Uterus (tissue), 4 donors: ENCODE data around the gene SNX19. TPM values are rescaled to one million over a fixed set of nuclear protein-coding genes. Genes with fewer than 3 reads are reported as not detected.

Source experiments
- DNase-seq, 2 donors: peaks; one replicate each; pipeline ENCODE4 v3.0.0-alpha.2; 2019 to 2020
- H3K27ac ChIP-seq, 2 donors: fragments of 200-600 bp; sonication (generic); 1 replicate in 1 of 2; 2 replicates in 1 of 2; pipeline ENCODE4 v1.5.1; 2016 to 2018
- H3K27me3 ChIP-seq, 2 donors: fragments of 200-600 bp; sonication (generic); one replicate each; pipeline ENCODE4 v1.5.1; 2018 to 2019; ENCODE audit warnings: control low read depth in 1 of 2
- H3K36me3 ChIP-seq, 2 donors: fragments of 200-600 bp; sonication (generic); one replicate each; pipeline ENCODE4 v1.5.1; 2019; ENCODE audit warnings: control low read depth in 1 of 2
- H3K4me1 ChIP-seq, 2 donors: fragments of 200-600 bp; sonication (generic); one replicate each; pipeline ENCODE4 v1.5.1; 2018 to 2019; ENCODE audit warnings: control low read depth in 1 of 2
- H3K4me3 ChIP-seq, 2 donors: fragments of 200-600 bp; sonication (generic); 1 replicate in 1 of 2; 2 replicates in 1 of 2; pipeline ENCODE4 v1.5.1; 2018 to 2019; ENCODE audit warnings: mild to moderate bottlenecking in 1 of 2
- H3K9me3 ChIP-seq, 2 donors: fragments of 200-600 bp; sonication (generic); one replicate each; pipeline ENCODE4 v1.5.1; 2019; ENCODE audit warnings: control low read depth in 1 of 2
- CTCF ChIP-seq, 4 experiments: fragments of 200-600 bp in 2 of 4; fragments of 450-650 bp in 2 of 4; sonication (generic) in 2 of 4; IDR thresholded peaks; one replicate each; pipeline ENCODE4 v1.5.1; 2016 to 2019; ENCODE audit warnings: antibody characterized with exemption in 4 of 4, mild to moderate bottlenecking in 2 of 4, moderate library complexity in 1 of 4
- POLR2A ChIP-seq, 2 donors: fragments of 450-650 bp; IDR thresholded peaks; one replicate each; pipeline ENCODE4 v1.6.1; 2016; ENCODE audit warnings: antibody characterized with exemption in 2 of 2, mild to moderate bottlenecking in 1 of 2, moderate library complexity in 1 of 2
- intact Hi-C: fragments of 100-400 bp; cut with DNase I; formaldehyde crosslinking; loops from one replicate; pipeline ENCODE4 v1.15.1; 2023; ENCODE audit warnings: low total_unique reads
- total RNA-seq, 4 donors: library from RNA; depleted of rRNA in 3 of 4; stranded (reverse); fragments of >200 nt in 3 of 4; gene quantifications; one replicate each; pipeline versions ENCODE4 v1.1.0 to v1.2.4, GENCODE V29; 2014 to 2023
- donor health status: DM: yes; HTN: yes; CAD: no.

Gene SNX19
- total RNA-seq, 4 donors from 2014 or later: 24.4 to 226 (median 82.3) TPM

- H3K4me1 ChIP-seq: peaks cover 8 to 17% of the 10 kb centered on the region in 2 donors
- peak overlapping the region; percentile 86 to 92 for H3K27ac ChIP-seq
- no peaks in the 10 kb centered on the region for H3K27me3 ChIP-seq
- H3K4me3 ChIP-seq: peak overlapping the region; percentile 6 to 26
- peak; percentile 81 to 89 for DNase-seq
- intact Hi-C loops: no loop called here
- no peaks in the 10 kb centered on the region for H3K9me3 ChIP-seq
- H3K36me3 ChIP-seq: no peaks in the 10 kb centered on the region
- TF ChIP-seq POLR2A (IDR thresholded peaks at IDR 0.05) (peak; percentile 20), CTCF (IDR thresholded peaks at IDR 0.05) (no peak)
Observed at GRCh38 chr11:130897262-130898182, 18.8 kb downstream of the SNX19 start.

GRCh38 chr11:130894322-130895025 lies 21.8 kb downstream of the SNX19 start:
- Histone ChIP-seq H3K4me3 (no peak overlapping the region), H3K36me3 (no peaks in the 10 kb centered on the region), H3K9me3 (no peaks in the 10 kb centered on the region), H3K27me3 (no peaks in the 10 kb centered on the region), H3K4me1 (peaks cover 8 to 17% of the 10 kb centered on the region in 2 donors), H3K27ac (peak overlapping the region; percentile 86 to 92)
- no peak for TF ChIP-seq POLR2A (IDR thresholded peaks at IDR 0.05)
- peak; percentile 84 to 92 (median 88) for TF ChIP-seq CTCF (IDR thresholded peaks at IDR 0.05)
- peak; percentile 76 to 79 for DNase-seq
- intact Hi-C loops: no loop called here

- Histone ChIP-seq H3K4me3 (no peak overlapping the region), H3K4me1 (peaks cover 0 to 14% of the 10 kb centered on the region in 2 donors), H3K27ac (no peak overlapping the region), H3K27me3 (no peaks in the 10 kb centered on the region), H3K36me3 (no peaks in the 10 kb centered on the region), H3K9me3 (no peaks in the 10 kb centered on the region)
- intact Hi-C loops: no loop called here
- no peak for DNase-seq
- no peak for TF ChIP-seq POLR2A (IDR thresholded peaks at IDR 0.05)
- no peak for TF ChIP-seq CTCF (IDR thresholded peaks at IDR 0.05)
Observed at GRCh38 chr11:130892861-130893260, 23.4 kb downstream of the SNX19 start.

- peaks cover 0 to 8% of the 10 kb centered on the region in 2 donors for H3K4me1 ChIP-seq
- DNase-seq: no peak
- intact Hi-C loops: no loop called here
- no peak overlapping the region for H3K27ac ChIP-seq
- TF ChIP-seq POLR2A (IDR thresholded peaks at IDR 0.05): no peak
- no peak for TF ChIP-seq CTCF (IDR thresholded peaks at IDR 0.05)
- no peak overlapping the region for H3K4me3 ChIP-seq
- no peaks in the 10 kb centered on the region for H3K27me3 ChIP-seq
- no peaks in the 10 kb centered on the region for H3K9me3 ChIP-seq
- no peaks in the 10 kb centered on the region for H3K36me3 ChIP-seq
Observed at GRCh38 chr11:130891326-130891725, 25.0 kb downstream of the SNX19 start.
